Stimulated activated CD8-positive, alpha-beta memory T cell treated with anti-CD3 and anti-CD28 coated beads, Interleukin-12 subunit alpha, Interleukin-12 subunit beta, amount 100 ng/mL, for 24 hours (primary cell): ENCODE results near the gene ATP6V0D1.

ENCODE experiments used
- DNase-seq: peaks from one replicate; pipeline ENCODE4 v3.0.0-alpha.2; 2020; ENCODE audit errors: extremely low read depth

ATP6V0D1 gene

DNA sequence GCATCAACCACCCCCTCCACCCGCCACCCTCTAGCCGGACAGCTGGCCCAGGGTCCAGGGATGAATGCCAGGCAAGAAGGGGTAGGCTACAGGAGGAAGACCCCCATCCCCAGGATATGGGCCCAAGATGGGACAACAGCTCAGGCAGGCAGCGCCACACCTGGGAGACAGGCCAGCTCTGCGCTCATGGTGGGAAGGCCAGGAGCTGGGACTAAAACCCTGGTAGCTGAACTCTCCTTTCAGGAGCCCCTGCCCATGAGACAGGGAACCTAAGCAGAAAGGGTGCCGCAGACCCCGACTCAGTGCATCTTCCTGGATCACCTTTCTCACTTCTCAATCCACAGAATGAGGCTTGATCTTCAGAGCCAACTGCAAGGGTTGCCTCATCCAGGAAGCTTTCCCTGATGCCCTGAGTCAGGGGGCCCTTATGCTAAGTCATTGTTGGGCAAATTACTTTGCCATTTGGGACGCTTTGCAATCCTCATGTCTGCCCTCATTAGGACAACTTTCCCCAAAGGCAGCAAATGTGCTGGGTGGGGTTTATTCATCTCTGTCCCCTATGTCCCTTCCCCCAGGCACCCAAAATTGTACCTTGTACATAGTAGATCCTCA lies 73.7 kb downstream of the ATP6V0D1 start:
- no peak for DNase-seq

- no peak for DNase-seq
Observed at GRCh38 chr16:67406111-67406971, 74.6 kb downstream of the ATP6V0D1 start.

GRCh38 chr16:67405336-67405735 lies 75.6 kb downstream of the ATP6V0D1 start:
- DNase-seq: no peak

DNA sequence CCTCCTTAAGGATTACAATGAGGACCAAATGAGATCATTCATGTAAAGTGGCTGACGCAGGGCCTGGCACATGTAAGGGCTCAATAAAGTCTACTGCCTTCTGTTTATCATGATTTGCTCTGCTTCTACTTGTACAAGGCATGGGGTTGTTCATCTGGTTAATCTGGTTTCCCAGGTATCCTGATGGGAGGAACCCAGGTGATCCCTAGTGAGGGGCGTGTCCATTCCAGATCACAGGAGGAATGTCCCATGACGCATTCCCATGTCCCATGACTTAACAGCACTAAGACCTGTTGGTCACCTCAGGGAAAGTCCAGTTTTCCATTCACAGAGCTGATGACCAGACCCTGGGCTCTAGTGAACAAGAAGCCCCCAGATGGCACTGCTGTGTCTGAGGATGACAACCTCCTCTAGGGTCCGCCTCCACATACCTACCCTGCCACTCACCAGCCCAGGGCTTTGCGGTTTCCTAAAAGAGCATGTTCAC lies 76.2 kb downstream of the ATP6V0D1 start:
- no peak for DNase-seq

DNA sequence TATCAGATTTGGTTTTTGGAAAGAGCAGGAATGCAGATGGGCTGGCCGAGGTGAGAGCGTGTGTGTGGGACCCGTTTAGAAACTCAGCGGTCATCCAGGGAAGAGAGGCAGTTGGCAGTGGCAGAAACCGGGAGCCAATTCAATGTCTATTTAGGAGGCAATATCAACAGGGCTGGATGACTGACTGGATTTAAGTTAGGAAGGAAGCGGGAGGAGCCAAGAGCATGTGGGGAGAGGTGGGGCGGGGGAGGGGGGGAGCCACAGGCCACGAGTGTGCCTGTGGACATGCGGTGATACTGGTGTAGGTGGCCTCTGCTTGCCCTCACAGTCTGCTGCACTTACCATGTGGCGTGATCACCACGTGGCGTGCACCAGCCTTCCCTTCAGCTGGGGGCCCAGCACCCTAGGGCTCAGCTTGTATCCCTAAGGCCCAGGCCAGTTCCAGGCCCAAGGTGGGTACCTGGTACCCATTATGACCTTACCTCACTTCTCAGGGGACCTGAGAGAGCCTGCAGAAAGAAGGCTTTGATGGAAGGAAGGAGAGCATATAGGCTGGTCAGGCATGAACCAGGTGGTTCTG lies 76.9 kb downstream of the ATP6V0D1 start:
- no peak for DNase-seq

DNA sequence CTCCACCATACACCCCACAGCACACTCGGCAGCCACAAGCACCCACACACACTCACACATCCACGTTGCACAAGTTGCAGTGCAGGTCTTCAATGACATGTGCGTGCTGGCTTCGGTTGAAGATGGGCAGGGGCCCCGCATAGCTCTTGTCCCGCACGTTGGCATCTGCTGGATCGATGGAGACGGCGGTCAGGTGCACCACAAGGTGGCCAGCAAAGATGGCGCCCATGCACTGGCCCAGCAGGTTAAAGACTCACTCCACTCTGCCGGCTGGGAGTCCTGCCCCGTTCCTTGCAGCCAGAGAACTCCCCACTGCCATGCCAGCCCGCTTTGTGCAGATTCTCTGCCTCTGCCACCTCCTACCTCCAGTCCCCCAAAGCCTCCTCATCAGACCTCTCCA lies 80.1 kb downstream of the ATP6V0D1 start:
- no peak for DNase-seq

DNA sequence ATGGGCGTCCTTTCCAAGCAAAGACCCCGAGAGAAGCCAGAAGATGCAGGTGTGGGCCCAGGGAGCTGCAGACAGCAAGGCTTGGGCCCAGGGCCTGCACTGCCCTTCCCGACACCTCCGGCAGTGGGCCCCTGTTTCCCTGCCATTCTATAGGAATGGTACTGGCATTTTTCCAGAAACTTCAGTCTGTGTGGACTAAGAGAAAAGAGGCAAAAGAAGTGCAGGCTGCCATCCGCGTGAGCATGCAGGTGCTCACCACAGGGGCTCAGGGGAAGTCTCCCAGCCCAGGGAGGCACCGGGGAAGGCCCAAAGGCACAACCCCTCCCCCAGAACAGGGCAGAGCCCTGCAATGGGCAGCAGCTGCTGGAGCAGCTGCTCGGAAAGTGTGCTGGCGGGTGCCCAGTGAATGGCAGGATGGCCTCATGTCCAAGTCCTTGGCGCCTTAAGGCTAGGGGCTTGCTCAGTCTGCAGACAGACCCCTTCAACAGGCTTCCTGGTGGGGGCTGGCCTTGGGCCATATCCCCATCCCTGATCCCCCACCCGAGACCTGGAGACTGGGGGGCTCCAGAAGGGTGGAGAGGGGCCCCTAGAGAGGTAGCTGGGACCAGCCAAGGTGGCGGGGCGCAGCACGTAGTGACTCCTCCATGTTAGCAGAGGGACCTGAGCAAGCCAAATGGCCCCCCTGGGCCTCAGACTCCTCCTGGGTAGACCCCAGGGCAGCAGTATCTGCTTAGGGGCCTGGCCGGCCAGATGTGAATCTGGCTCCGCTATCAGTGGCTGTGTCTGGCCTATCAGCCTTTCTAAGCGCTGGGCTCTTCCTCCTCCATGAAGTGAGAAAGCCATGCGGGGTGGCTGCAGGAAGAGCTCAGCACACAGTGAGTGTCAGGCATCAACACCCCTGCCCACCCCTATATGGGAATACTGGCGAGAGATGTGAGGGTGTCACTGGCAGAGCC lies 80.9 kb downstream of the ATP6V0D1 start:
- no peak for DNase-seq

DNA sequence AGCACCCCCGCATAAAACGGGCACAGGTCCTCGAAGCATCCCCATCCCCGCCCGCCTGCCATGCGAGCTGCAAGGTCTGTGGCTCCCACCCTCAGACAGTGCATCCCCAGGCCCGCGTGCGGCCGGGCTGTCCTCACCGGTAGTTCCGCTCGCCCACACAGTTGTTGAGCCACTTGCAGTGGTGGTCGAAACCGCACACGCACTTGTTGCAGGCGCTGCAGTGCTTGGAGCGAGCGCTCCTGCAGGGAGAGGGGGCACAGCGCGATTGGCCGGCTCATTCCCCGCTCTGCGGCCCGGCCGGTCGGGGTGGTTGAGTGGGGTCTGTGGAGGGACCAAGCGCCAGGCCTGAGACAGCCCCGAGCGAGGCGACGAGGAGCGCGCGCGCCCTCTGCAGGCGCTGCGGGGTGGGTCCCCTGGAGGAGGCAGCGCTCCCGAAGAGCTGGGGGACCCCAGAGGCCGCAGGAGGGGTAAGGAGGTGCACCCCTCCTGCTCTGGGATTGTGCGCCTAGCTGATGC lies 81.7 kb downstream of the ATP6V0D1 start:
- no peak for DNase-seq

DNA sequence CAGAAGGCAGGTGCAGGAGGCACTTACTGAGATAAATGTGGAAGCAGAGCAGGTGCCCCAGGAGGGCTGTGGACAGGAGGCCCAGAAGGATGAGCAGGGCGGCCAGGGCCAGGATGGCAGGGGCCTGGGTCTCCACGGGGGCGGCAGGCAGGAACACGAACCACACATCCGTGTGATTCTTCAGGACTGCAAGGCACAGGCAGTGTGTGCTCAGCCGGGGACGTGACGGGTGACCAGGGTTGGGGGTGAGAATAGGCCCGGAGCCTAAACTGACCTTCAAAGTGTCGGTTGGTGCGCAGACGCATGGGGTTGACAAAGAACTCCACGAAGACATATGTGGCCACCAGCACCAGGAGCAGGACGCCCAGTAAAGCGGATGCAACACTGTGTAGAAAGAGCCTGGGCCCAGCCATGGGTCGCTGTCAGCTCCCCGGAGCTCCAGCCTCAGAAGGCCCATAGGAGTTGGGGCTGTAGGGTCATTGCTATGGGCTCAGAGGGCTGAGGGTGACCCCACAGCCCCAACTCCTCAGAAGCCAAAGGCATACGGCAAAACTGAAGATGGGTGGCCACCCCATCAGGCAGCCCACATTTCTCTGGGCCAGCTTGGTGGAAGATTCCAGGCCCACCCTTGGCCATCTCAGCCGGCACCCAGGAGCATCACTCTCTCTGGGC lies 82.3 kb downstream of the ATP6V0D1 start:
- DNase-seq: no peak

DNA sequence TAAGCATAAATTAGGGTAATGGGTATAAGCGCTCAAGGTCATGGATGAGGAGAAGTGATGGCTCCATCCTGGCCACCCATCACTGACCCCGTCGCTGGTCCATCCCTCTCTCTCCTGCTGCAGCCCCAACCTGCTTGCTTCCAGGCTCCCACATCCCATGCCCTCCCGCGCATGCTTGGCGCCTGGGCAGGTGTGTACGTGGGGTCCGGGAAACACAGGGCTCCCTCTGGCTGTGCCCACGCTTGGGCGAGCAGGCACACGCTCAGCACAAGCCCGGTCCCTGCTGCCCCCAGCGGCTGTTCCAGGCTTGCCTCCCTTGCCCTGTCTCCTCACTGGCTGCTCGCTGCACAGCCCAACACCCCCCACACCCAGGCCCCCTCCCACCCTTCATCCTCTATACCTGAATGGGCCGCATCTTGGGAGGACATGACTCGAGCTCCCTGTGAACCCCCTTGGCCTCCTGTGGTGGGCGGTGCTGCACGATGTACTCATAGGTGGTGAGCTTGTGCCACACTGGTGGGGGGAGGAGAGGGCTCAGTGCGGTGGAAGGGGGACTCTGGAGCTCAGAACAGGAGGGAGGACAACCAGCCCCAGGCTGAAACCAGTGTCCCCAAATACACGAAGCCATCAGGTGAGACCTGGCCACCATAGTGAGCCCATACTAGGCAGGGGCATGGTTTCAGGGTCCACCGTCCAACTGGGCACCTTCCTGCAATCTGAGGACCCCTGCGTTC lies 83.0 kb downstream of the ATP6V0D1 start:
- no peak for DNase-seq

DNA sequence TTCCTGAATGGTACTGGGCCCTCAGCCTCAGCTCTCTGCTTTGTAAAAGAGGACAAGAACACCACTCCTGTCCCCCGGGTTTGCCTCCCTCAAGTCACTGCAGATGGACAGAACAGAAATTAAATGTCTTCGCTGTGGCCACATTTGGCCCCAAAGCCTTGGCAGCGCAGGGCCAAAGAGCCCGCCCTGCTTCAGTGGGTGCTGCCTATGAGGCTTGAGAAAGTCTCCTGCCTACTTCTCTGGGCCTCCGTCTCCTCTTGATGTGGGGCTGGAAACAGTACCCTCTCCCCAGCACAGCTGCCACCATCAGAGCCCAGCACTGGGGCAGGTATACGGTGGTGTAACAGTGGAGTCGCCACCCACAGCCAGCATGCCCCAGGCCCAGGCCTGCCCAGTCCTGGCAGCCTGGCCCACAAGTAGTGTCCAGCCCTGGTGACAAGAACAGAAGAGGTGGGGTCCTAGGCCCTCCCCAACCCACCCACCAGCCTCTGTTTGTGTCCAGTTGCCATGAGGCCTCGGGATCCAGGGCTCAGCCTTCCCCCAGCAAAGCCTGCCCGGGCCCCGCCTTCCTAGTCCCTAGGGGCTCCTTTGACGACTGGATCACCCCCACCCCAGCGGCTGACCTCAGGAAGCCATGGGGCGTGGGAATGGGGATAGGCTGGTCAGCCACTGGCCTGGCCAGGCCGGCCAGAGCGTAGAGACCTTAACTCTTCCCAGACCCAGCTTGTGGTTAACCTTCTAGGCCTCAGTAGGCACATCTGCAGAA lies 83.7 kb downstream of the ATP6V0D1 start:
- no peak for DNase-seq

DNA sequence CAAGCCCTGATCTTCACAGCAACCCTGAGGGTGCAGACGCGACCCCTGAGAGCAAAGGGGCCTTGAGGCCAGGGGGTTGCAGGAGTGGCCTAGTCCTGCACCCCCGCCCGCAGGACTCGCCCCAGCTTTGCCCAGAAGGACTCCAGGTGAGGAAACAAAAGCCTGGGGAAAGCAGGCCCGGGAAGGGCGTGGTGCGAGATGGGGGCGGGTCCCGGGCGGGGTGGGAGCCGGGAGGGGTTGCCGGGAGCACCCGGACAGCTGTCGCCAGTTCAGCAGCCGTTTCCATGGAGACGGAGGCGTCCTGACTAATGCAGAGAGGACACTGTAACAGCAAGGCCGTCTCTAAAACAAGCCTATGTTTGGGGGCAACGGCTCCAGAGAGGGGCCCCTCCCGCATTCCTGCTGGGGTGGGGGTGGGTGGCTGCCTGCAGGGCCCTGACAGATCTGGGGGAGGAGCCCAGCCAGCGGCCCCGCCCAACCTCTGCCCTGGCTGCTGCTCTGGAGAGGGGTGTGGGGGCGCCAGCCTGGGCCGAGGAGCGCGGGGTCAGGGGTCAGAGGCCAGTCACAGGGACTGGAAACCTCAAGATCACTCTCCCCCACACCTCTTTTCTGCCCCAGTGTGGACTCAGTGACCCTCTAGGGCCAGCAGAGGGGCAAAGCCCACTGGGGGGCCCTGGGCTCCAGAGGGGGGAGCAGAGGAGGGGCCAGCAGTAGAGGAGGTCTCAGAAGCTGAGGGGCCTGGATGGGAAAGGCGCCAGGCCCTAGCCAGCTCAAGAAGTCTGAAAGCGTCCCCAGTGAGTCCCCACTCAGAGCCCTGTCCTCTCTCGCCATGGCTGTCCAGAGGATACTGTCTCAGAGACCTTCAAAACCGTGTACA lies 84.6 kb downstream of the ATP6V0D1 start:
- no peak for DNase-seq

- DNase-seq: no peak
Observed at GRCh38 chr16:67395458-67396158, 85.3 kb downstream of the ATP6V0D1 start.

DNA sequence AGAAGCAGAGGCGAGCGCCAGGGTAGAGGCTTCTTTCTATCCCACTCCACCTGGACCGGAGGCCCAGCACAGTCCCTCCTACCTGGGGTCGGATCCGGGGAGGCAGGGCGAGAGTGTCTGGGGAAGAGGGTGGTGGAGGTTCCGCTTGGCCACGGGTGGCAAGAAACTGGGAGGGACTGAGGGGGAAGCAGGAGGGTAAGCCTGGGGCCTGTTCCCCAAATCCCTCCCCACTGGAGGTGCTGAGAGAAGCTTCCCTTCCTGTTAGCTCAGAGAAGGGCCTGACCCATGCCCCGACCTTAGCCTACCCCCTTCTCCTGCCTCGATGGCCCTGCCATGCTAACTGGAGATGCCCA lies 85.9 kb downstream of the ATP6V0D1 start:
- DNase-seq: no peak

DNA sequence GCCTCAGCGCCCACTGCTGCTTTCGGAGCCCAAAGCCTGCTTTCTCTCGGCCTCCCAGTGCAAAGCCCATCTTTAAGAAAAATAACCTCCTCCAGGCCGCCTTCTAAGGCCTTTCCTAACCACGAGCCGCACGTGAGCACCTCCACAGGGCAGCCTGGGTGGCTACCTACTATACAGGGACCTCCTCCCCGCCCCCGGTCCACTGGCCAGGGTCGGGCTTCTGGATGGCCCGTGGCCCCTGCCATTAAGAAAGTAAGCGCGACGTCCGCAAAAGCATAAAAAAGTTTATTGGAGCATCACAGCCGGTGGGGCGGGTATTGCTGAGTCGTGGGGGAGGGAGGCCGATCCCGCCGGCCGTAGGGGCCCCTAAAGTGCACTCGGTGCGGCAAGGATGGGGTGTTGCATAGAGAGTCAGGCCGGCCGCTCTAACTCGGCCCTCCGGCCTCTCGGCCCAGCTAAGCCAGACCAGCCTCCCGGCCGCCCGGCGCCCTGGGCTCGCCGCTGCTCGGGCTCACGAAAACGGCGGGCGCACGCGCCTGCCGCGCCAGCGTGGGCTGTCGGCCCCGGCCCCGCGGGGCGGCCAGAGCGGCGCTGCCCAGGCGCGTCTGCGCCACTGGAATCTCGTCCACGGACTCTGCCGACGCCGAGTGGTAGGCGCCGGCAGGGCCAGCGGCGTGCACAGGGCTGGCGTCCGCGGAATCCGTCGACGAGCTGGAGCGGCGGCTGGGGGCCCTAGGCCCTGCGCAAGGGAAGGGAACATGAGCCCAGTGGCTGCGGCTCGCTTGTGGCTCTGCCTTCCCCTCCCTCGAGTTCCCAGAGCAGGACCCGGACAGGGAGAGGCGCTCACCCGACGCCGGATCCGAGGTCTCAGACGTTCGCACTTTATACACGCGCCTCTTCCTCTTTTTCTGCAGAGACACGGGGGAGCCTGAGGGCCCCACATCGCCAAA lies 86.5 kb downstream of the ATP6V0D1 start:
- no peak for DNase-seq

DNA sequence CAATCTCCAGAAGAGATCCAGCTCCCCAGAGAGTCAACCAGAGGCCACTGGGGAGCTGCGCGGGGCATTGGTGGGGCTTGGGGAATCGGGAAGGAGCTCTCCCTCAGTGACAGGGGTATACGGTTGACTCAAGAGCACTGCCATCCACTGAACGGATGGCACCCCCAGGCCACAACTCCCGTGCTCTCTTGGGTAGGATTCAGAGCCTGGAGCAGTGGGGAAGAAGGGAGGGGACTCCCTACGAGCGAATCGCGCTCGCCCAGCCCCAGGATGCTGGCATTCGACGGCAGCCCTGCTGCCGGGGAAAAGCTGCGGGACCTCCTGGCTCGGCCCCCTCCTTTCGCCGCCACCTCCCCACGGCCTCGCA lies 87.2 kb downstream of the ATP6V0D1 start:
- DNase-seq: no peak
